GM21528 (cell line): Measurements from ENCODE around the gene CHMP4A.
"Not testable (repeated sequence)": the region's sequence is repeated elsewhere in the genome, so short reads cannot be mapped to it uniquely, and the experiment has no call there.

ENCODE experiments used
- ATAC-seq: cut with Tn5 transposase; IDR thresholded peaks from one replicate; pipeline ENCODE4 v1.9.1; 2021; ENCODE audit warnings: mild to moderate bottlenecking, moderate library complexity; ENCODE audit not compliant: unreplicated experiment, low FRiP score

Gene CHMP4A

GRCh38 chr14:24231263-24232120 is 18.2 kb upstream of the CHMP4A start:
- peak; percentile 5 for ATAC-seq

GRCh38 chr14:24228902-24229301 is 15.6 kb upstream of the CHMP4A start:
- no peak for ATAC-seq

GRCh38 chr14:24226473-24226872 is 13.2 kb upstream of the CHMP4A start:
- ATAC-seq, result no peak

DNA sequence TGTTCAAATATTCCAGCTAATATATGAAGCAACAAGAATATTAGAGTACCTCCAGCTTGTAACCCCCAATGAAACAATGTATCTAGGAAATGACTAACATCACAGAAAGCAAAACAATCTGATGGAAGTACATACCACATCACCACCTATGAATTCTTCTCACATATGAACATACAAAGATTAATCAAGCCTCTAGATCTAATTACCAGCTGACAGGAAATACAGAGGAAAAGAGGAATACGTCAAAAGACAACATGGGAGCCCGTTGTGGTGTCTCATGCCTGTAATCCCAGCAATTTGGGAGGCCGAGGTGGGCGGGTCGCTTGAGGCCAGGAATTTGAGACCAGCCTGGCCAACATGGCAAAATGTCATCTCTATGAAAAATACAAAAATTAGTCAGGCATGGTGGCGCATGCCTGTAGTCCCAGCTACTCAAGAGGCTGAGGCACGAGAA is 11.4 kb upstream of the CHMP4A start:
- no peak for ATAC-seq

DNA sequence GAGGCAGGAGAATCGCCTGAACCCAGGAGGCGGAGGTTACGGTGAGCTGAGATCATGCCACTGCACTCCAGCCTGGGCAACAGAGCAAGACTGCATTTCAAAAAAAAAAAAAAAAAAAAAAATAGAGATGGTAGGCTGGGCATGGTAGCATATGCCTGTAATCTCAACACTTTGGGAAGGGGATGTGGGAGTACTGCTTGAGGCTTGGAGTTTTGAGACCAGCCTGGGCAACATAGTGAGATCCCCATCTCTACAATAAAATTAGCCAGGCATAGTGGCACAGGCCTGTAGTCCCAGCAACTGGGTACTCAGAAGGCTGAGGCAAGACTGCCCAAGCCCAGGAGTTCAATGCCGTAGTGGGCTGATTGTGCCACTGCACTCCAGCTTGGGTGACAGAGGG is 9.7 kb upstream of the CHMP4A start:
- not testable (repeated sequence) for ATAC-seq

DNA sequence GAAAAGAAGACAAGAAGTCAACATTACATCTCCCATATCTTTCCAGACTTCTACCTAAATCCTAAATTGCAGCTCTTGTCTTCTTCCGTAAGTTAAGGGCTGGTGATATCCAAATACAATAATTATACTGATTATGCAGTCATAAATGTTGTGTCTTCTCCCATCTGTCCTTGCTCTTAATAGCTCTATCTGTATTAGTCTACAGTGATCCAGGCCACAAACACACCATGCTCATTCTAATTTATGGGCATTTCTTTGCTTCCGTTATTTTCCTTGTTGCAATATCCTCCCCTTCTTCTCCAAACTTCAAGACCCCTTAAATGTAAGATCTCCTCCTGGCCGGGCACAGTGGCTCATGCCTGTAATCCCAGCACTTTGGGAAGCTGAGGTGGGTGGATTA is 6.2 kb upstream of the CHMP4A start:
- no peak for ATAC-seq

GRCh38 chr14:24219080-24219479 is 5.8 kb upstream of the CHMP4A start:
- no peak for ATAC-seq

GRCh38 chr14:24216876-24217275 is 3.6 kb upstream of the CHMP4A start:
- ATAC-seq, result not testable (repeated sequence)

GRCh38 chr14:24216345-24216699 is 3.0 kb upstream of the CHMP4A start:
- ATAC-seq, result no peak

- ATAC-seq, result peak; percentile 62
Observed at GRCh38 chr14:24215495-24216344, 2.4 kb upstream of the CHMP4A start, which contains the start of gene MDP1. MDP1 (minus strand) TSS chr14:24216066; CDS start chr14:24215955, 111 bp downstream.

DNA sequence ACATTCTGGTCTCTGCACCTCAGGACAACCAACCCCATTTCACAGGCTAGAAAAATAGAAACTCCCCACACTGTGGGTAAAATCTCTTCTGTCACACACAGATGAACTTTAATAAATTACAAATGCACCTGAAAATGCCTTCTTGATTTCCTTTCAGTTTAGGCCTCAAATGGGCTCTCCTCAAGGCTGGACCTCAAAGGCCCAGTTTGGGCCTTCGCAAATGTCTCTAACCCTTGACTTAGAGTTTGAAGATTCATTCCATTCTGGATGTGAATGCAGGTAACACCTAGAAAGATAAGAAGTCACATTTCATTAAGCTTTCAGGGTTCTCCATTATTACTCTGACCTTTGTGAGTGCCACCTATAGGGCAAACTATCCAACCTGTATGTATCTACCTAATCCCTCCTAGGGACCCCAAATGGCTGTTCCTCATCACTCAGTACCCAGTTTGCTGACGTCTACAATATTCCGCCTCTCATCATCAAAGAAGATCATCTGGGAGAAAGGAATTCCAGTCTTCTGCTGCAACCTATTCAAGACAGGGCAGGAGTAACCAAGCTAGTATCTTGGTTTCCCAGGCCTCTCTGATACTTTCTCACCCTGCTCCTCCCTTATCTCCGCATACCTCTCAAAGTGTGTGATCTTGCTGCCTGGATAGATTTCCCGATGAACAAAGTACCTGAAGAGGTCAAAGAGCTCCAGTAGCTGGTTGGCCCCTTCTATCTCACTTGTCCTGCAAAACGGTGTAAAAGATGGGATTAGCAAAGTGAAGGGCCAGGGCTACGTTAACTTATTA is 776 bp upstream of the CHMP4A start:
- ATAC-seq, result no peak

GRCh38 chr14:24211311-24211710 is 2.0 kb downstream of the CHMP4A start:
- ATAC-seq, result no peak

GRCh38 chr14:24207625-24208024 is 5.7 kb downstream of the CHMP4A start:
- no peak for ATAC-seq

- no peak for ATAC-seq
Observed at GRCh38 chr14:24207104-24207551, 6.2 kb downstream of the CHMP4A start.

GRCh38 chr14:24206260-24207103 is 6.8 kb downstream of the CHMP4A start:
- ATAC-seq, result no peak

- ATAC-seq, result no peak
Observed at GRCh38 chr14:24204163-24205146, 8.8 kb downstream of the CHMP4A start.

- not testable (repeated sequence) for ATAC-seq
Observed at GRCh38 chr14:24203249-24203886, 9.9 kb downstream of the CHMP4A start.

DNA sequence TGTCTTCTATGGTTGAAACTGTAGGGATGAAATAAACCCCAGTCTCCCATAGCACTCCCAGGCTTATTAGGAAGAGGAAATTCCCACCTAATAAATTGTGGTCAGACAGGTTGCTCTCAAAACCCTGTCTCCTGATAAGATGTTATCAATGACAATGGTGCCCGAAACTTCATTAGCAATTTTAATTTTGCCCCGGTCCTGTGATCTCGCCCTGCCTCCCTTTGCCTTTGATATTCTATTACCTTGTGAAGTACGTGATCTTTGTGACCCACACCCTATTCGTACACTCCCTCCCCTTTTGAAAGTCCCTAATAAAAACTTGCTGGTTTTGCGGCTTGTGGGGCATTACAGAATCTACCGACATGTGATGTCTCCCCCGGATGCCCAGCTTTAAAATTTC is 10.8 kb downstream of the CHMP4A start:
- not testable (repeated sequence) for ATAC-seq
